Upper lobe of left lung (tissue), 4 donors: ENCODE results near the gene ITPRIPL1.

Experiments used
- POLR2A ChIP-seq, 4 donors: fragments of 450-650 bp; IDR thresholded peaks; one replicate each; pipeline ENCODE4 v1.5.1; 2016 to 2017; ENCODE audit warnings: antibody characterized with exemption in 4 of 4, mild to moderate bottlenecking in 2 of 4
- POLR2AphosphoS5 ChIP-seq, 2 donors: sonication (generic); formaldehyde crosslinking; IDR thresholded peaks; one replicate each; pipeline ENCODE4 v1.5.1; 2017; ENCODE audit warnings: antibody characterized with exemption in 2 of 2
- TF ChIP-seq, protein P1 (sequence below), 6 experiments: fragments of 450-650 bp in 4 of 6; fragments of 200-600 bp in 2 of 6; sonication (generic) in 2 of 6; IDR thresholded peaks; one replicate each; pipeline ENCODE4 v1.5.1; 2016 to 2019; ENCODE audit warnings: antibody characterized with exemption in 6 of 6

DNA sequence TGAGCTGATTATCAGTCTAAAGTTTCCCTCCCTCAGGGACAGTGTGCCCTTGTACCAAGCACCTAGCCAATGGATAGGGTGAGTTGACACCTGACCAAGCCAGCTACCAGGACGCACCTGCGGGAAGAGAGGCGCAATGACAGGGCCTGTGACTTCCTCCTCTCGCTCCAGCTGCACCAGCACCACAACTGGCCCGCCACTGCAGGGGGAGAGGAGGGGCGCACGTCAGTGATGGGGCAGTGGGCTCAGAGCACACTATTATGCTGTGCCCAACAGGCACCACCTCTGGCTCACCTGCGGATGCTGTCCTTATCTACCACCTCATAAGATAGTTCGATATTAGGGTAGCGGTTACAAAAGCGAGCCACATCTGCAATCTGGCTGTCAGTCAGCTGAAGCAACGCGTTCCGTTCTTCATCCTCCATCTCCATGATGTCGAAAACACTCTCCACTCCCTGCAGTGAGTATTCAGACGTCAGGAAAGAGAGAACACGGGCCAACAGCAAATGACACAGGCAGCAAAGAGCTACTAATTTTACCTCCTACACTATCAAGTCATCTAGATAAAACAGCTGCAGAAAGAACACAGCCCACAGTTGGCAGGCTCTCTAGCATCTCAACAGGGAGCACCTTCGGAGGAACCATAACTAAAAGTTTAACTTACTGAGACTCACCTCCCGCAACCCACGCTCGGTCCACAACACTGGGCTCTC lies 48.2 kb upstream of the ITPRIPL1 start:
- TF ChIP-seq, protein P1, sequence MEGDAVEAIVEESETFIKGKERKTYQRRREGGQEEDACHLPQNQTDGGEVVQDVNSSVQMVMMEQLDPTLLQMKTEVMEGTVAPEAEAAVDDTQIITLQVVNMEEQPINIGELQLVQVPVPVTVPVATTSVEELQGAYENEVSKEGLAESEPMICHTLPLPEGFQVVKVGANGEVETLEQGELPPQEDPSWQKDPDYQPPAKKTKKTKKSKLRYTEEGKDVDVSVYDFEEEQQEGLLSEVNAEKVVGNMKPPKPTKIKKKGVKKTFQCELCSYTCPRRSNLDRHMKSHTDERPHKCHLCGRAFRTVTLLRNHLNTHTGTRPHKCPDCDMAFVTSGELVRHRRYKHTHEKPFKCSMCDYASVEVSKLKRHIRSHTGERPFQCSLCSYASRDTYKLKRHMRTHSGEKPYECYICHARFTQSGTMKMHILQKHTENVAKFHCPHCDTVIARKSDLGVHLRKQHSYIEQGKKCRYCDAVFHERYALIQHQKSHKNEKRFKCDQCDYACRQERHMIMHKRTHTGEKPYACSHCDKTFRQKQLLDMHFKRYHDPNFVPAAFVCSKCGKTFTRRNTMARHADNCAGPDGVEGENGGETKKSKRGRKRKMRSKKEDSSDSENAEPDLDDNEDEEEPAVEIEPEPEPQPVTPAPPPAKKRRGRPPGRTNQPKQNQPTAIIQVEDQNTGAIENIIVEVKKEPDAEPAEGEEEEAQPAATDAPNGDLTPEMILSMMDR (IDR thresholded peaks at IDR 0.05): no peak
- TF ChIP-seq POLR2AphosphoS5 (IDR thresholded peaks at IDR 0.05): no peak
- no peak for TF ChIP-seq POLR2A (IDR thresholded peaks at IDR 0.05)
